Measurements from ENCODE around the gene NR3C2. TPM values are rescaled to one million over a fixed set of nuclear protein-coding genes. Genes with fewer than 3 reads are reported as not detected.

Gene NR3C2
- polyA plus RNA-seq, 1 donor from 2014 or later, result 0.06 TPM

GRCh38 chr4:148118633-148119032, 323.6 kb downstream of the NR3C2 start:
- H3K9me2 ChIP-seq (ENCODE audit: insufficient read depth, low read length), result no peaks in the 10 kb centered on the region
- H3K9ac ChIP-seq (ENCODE audit: low read length), result no peak overlapping the region
- no peaks in the 10 kb centered on the region for H3F3A ChIP-seq (ENCODE audit: insufficient read depth, low read length, poor library complexity, severe bottlenecking)
- H2AFZ ChIP-seq (ENCODE audit: low read depth, low read length), result no peak overlapping the region
- H3K79me2 ChIP-seq (replicated peaks; ENCODE audit: insufficient read depth, low read length), result no peaks in the 10 kb centered on the region
- H3K27me3 ChIP-seq (ENCODE audit: insufficient read depth, low read depth, low read length), result no peaks in the 10 kb centered on the region
- no peaks in the 10 kb centered on the region for H4K20me1 ChIP-seq (ENCODE audit: insufficient read depth)
- TF ChIP-seq MXI1 (conservative IDR thresholded peaks at IDR 0.05; ENCODE audit: poor library complexity, severe bottlenecking) (no peak), SMC3 (conservative IDR thresholded peaks at IDR 0.05; ENCODE audit: poor library complexity) (no peak), TAF1 (IDR thresholded peaks at IDR 0.05; ENCODE audit: low read depth) (no peak), CTCF (IDR thresholded peaks at IDR 0.05; ENCODE audit: poor library complexity, severe bottlenecking) (no peak), POLR2AphosphoS5 (IDR thresholded peaks at IDR 0.05) (no peak), RAD21 (conservative IDR thresholded peaks at IDR 0.05) (no peak), EZH2 (IDR thresholded peaks at IDR 0.05; ENCODE audit: borderline replicate concordance, insufficient read depth, low read length, poor library complexity, severe bottlenecking) (no peak), EP300 (conservative IDR thresholded peaks at IDR 0.05; ENCODE audit: poor library complexity, severe bottlenecking) (no peak)
- TF ChIP-seq, protein P1, sequence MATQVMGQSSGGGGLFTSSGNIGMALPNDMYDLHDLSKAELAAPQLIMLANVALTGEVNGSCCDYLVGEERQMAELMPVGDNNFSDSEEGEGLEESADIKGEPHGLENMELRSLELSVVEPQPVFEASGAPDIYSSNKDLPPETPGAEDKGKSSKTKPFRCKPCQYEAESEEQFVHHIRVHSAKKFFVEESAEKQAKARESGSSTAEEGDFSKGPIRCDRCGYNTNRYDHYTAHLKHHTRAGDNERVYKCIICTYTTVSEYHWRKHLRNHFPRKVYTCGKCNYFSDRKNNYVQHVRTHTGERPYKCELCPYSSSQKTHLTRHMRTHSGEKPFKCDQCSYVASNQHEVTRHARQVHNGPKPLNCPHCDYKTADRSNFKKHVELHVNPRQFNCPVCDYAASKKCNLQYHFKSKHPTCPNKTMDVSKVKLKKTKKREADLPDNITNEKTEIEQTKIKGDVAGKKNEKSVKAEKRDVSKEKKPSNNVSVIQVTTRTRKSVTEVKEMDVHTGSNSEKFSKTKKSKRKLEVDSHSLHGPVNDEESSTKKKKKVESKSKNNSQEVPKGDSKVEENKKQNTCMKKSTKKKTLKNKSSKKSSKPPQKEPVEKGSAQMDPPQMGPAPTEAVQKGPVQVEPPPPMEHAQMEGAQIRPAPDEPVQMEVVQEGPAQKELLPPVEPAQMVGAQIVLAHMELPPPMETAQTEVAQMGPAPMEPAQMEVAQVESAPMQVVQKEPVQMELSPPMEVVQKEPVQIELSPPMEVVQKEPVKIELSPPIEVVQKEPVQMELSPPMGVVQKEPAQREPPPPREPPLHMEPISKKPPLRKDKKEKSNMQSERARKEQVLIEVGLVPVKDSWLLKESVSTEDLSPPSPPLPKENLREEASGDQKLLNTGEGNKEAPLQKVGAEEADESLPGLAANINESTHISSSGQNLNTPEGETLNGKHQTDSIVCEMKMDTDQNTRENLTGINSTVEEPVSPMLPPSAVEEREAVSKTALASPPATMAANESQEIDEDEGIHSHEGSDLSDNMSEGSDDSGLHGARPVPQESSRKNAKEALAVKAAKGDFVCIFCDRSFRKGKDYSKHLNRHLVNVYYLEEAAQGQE (IDR thresholded peaks at IDR 0.05; ENCODE audit: borderline replicate concordance), result no peak
- H3K4me3 ChIP-seq (ENCODE audit: low read length), result no peak overlapping the region
- H3K9me3 ChIP-seq (ENCODE audit: low read length), result no peaks in the 10 kb centered on the region
- no peaks in the 10 kb centered on the region for H3K36me3 ChIP-seq (ENCODE audit: insufficient read depth, low read length)
- H3K27ac ChIP-seq (ENCODE audit: low read length), result no peak overlapping the region
- no peak overlapping the region for H3K4me2 ChIP-seq (ENCODE audit: low read length)

DNA sequence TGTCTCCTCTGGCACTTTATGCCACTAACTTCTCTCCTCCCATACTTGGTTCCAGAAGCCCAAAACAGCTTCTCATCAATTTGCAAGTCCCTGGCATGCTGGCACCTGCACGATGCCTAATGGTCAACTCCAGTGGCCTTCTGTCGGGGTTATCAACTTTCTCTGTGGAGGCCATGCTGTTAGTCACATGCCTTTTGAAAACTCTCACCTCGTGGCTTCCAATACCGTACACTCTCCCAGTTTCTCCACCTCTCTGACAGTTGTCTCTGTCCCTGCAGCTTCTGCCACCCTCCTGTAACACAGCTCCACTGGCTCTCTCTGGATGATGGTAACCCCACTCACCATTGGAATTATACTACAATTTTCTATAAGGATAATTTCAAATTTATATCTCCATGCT, 324.0 kb downstream of the NR3C2 start:
- H3K4me3 ChIP-seq (ENCODE audit: low read length), result no peak overlapping the region
- H2AFZ ChIP-seq (ENCODE audit: low read depth, low read length), result no peak overlapping the region
- no peak overlapping the region for H3K9ac ChIP-seq (ENCODE audit: low read length)
- no peaks in the 10 kb centered on the region for H3K36me3 ChIP-seq (ENCODE audit: insufficient read depth, low read length)
- H3K9me2 ChIP-seq (ENCODE audit: insufficient read depth, low read length), result no peaks in the 10 kb centered on the region
- H3K9me3 ChIP-seq (ENCODE audit: low read length), result no peaks in the 10 kb centered on the region
- no peak overlapping the region for H3K4me2 ChIP-seq (ENCODE audit: low read length)
- H3K27me3 ChIP-seq (ENCODE audit: insufficient read depth, low read depth, low read length), result no peaks in the 10 kb centered on the region
- no peaks in the 10 kb centered on the region for H3K79me2 ChIP-seq (replicated peaks; ENCODE audit: insufficient read depth, low read length)
- TF ChIP-seq TAF1 (IDR thresholded peaks at IDR 0.05; ENCODE audit: low read depth) (no peak), RAD21 (conservative IDR thresholded peaks at IDR 0.05) (no peak), EP300 (conservative IDR thresholded peaks at IDR 0.05; ENCODE audit: poor library complexity, severe bottlenecking) (no peak), SMC3 (conservative IDR thresholded peaks at IDR 0.05; ENCODE audit: poor library complexity) (no peak), POLR2AphosphoS5 (IDR thresholded peaks at IDR 0.05) (no peak), MXI1 (conservative IDR thresholded peaks at IDR 0.05; ENCODE audit: poor library complexity, severe bottlenecking) (no peak), EZH2 (IDR thresholded peaks at IDR 0.05; ENCODE audit: borderline replicate concordance, insufficient read depth, low read length, poor library complexity, severe bottlenecking) (no peak), CTCF (IDR thresholded peaks at IDR 0.05; ENCODE audit: poor library complexity, severe bottlenecking) (no peak)
- TF ChIP-seq, protein P1 (IDR thresholded peaks at IDR 0.05; ENCODE audit: borderline replicate concordance), result no peak
- H4K20me1 ChIP-seq (ENCODE audit: insufficient read depth), result no peaks in the 10 kb centered on the region
- no peaks in the 10 kb centered on the region for H3F3A ChIP-seq (ENCODE audit: insufficient read depth, low read length, poor library complexity, severe bottlenecking)
- H3K27ac ChIP-seq (ENCODE audit: low read length), result no peak overlapping the region

Measured in neural cell (in vitro differentiated cells).